GM23338 (cell line): ENCODE measurements around the gene BRD7.

Experiments
- CTCF ChIP-seq, 2 experiments: fragments of 200-600 bp in 1 of 2; sonication (generic) in 1 of 2; conservative IDR thresholded peaks; 2 replicates each; pipeline versions ENCODE4 v1.5.1 to v1.6.1; 2016 to 2017; ENCODE audit warnings: antibody characterized with exemption in 2 of 2, low read depth in 2 of 2, mild to moderate bottlenecking in 2 of 2, moderate library complexity in 1 of 2
- ETS1 ChIP-seq: IDR thresholded peaks from 2 replicates; pipeline ENCODE4 v1.6.1; 2016; ENCODE audit warnings: antibody characterized with exemption
- EZH2 ChIP-seq: fragments of 200-600 bp; sonication (generic); IDR thresholded peaks from one replicate; pipeline ENCODE4 v1.8.0; 2017; ENCODE audit warnings: antibody characterized with exemption, mild to moderate bottlenecking, low read depth; ENCODE audit not compliant: unreplicated experiment
- EZH2phosphoT487 ChIP-seq: fragments of 200-600 bp; sonication (generic); IDR thresholded peaks from one replicate; pipeline ENCODE4 v1.8.1; 2018; ENCODE audit warnings: antibody characterized with exemption; ENCODE audit not compliant: unreplicated experiment
- JUNB ChIP-seq: IDR thresholded peaks from one replicate; pipeline ENCODE4 v1.6.1; 2016; ENCODE audit warnings: antibody characterized with exemption; ENCODE audit not compliant: unreplicated experiment
- POLR2AphosphoS5 ChIP-seq: IDR thresholded peaks from 2 replicates; pipeline ENCODE4 v1.6.1; 2016; ENCODE audit warnings: antibody characterized with exemption, low read depth
- REST ChIP-seq: IDR thresholded peaks from one replicate; pipeline ENCODE4 v1.6.1; 2018; ENCODE audit warnings: antibody characterized with exemption; ENCODE audit not compliant: unreplicated experiment

GRCh38 chr16:50322333-50322732 lies 46.5 kb downstream of the BRD7 start:
- TF ChIP-seq CTCF (conservative IDR thresholded peaks at IDR 0.05; ENCODE audit: low read depth in 2 of 2) (no peak), POLR2AphosphoS5 (no peak), EZH2phosphoT487 (no peak), EZH2 (no peak), REST (no peak), JUNB (no peak), ETS1 (no peak)
